ENCODE measurements around the gene TMEM167A.

GRCh38 chr5:83071286-83072051 lies 5.7 kb downstream of the TMEM167A start:
- TF ChIP-seq BHLHE40 (IDR thresholded peaks at IDR 0.05; ENCODE audit: borderline replicate concordance) (no peak), FOXM1 (IDR thresholded peaks at IDR 0.05; ENCODE audit: borderline replicate concordance) (no peak), TARDBP (IDR thresholded peaks at IDR 0.05) (no peak), FOXA1 (IDR thresholded peaks at IDR 0.05) (no peak), HDGF (IDR thresholded peaks at IDR 0.05; ENCODE audit: borderline replicate concordance) (no peak), SP1 (IDR thresholded peaks at IDR 0.05) (no peak), ARNT (IDR thresholded peaks at IDR 0.05) (no peak), SUZ12 (IDR thresholded peaks at IDR 0.05) (no peak), PKNOX1 (IDR thresholded peaks at IDR 0.05) (no peak), CTBP1 (IDR thresholded peaks at IDR 0.05; ENCODE audit: borderline replicate concordance) (no peak), NFRKB (IDR thresholded peaks at IDR 0.05) (no peak), FOXK2 (IDR thresholded peaks at IDR 0.05) (no peak), ZNF384 (IDR thresholded peaks at IDR 0.05) (no peak), L3MBTL2 (conservative IDR thresholded peaks at IDR 0.05) (no peak)
